Measurements from ENCODE around the gene GIT2. TPM values are rescaled to one million over a fixed set of nuclear protein-coding genes. Genes with fewer than 3 reads are reported as not detected.

Gene GIT2
- total RNA-seq, 4 donors from 2014 or later, result 28.7 to 46.5 (median 36.2) TPM

GRCh38 chr12:109993091-109993490, 3.1 kb downstream of the GIT2 start:
- intact Hi-C loops (cut with DNase I), result no loop called here
- Histone ChIP-seq H3K4me3 (no peak overlapping the region), H3K36me3 (peaks cover 4 to 35% (median 23%) of the 10 kb centered on the region in 4 donors), H3K27ac (replicated peaks in 1 of 4) (no peak overlapping the region), H3K27me3 (no peaks in the 10 kb centered on the region), H3K9me3 (no peaks in the 10 kb centered on the region), H3K4me1 (peaks cover 34 to 64% (median 59%) of the 10 kb centered on the region in 4 donors)
- no peak for DNase-seq (ENCODE audit: extremely low spot score)
- TF ChIP-seq POLR2AphosphoS5 (IDR thresholded peaks at IDR 0.05) (no peak), POLR2A (IDR thresholded peaks at IDR 0.05; ENCODE audit: low read depth) (no peak), EP300 (IDR thresholded peaks at IDR 0.05) (no peak)
- TF ChIP-seq, protein P1, sequence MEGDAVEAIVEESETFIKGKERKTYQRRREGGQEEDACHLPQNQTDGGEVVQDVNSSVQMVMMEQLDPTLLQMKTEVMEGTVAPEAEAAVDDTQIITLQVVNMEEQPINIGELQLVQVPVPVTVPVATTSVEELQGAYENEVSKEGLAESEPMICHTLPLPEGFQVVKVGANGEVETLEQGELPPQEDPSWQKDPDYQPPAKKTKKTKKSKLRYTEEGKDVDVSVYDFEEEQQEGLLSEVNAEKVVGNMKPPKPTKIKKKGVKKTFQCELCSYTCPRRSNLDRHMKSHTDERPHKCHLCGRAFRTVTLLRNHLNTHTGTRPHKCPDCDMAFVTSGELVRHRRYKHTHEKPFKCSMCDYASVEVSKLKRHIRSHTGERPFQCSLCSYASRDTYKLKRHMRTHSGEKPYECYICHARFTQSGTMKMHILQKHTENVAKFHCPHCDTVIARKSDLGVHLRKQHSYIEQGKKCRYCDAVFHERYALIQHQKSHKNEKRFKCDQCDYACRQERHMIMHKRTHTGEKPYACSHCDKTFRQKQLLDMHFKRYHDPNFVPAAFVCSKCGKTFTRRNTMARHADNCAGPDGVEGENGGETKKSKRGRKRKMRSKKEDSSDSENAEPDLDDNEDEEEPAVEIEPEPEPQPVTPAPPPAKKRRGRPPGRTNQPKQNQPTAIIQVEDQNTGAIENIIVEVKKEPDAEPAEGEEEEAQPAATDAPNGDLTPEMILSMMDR (IDR thresholded peaks at IDR 0.05), result no peak
- WGBS, result 71% methylated on average over 2 of the region's 2 CpGs

GRCh38 chr12:109991586-109991985, 4.6 kb downstream of the GIT2 start:
- TF ChIP-seq EP300 (IDR thresholded peaks at IDR 0.05) (no peak), POLR2AphosphoS5 (IDR thresholded peaks at IDR 0.05) (no peak), POLR2A (IDR thresholded peaks at IDR 0.05; ENCODE audit: low read depth) (no peak)
- TF ChIP-seq, protein P1 (IDR thresholded peaks at IDR 0.05), result no peak
- Histone ChIP-seq H3K4me3 (no peak overlapping the region), H3K4me1 (peaks cover 32 to 61% (median 55%) of the 10 kb centered on the region in 4 donors), H3K27me3 (no peaks in the 10 kb centered on the region), H3K9me3 (no peaks in the 10 kb centered on the region), H3K36me3 (peaks cover 7 to 50% (median 36%) of the 10 kb centered on the region in 4 donors), H3K27ac (replicated peaks in 1 of 4) (no peak overlapping the region)
- WGBS, result 97% methylated on average over 5 of the region's 5 CpGs
- DNase-seq (ENCODE audit: extremely low spot score), result no peak
- intact Hi-C loops (cut with DNase I), result no loop called here

DNA sequence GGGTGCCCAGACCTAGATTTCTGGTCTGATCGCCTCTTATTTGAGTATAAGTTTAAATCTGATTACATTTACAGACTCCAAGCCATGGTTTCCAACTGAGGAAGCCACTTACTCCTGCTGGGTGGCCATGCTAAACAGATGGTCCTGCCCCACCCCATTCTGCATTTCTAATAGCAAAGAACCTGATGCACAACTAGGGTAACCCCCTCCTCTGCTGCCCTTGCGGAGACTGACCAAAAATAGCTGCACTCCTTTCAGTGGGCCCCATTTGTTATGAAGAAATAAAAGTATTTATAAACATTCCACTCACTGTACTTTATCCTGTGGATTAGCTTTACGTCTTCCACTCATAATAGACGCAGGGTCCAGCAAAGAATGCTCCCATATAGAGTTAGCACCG, 6.8 kb downstream of the GIT2 start:
- Histone ChIP-seq H3K27ac (replicated peaks in 1 of 4) (peak overlapping the region in 3 of 4 donors; percentile 8 to 41 (median 22)), H3K4me1 (peaks cover 22 to 45% (median 40%) of the 10 kb centered on the region in 4 donors), H3K27me3 (no peaks in the 10 kb centered on the region), H3K9me3 (no peaks in the 10 kb centered on the region), H3K4me3 (no peak overlapping the region), H3K36me3 (peaks cover 13 to 72% (median 57%) of the 10 kb centered on the region in 4 donors)
- no peak for TF ChIP-seq EP300 (IDR thresholded peaks at IDR 0.05)
- TF ChIP-seq, protein P1 (IDR thresholded peaks at IDR 0.05), result no peak
- TF ChIP-seq POLR2AphosphoS5 (IDR thresholded peaks at IDR 0.05), result no peak
- no peak for TF ChIP-seq POLR2A (IDR thresholded peaks at IDR 0.05; ENCODE audit: low read depth)
- WGBS, result 45% methylated on average over 5 of the region's 5 CpGs
- DNase-seq (ENCODE audit: extremely low spot score), result no peak
- intact Hi-C loops (cut with DNase I), result no loop called here

DNA sequence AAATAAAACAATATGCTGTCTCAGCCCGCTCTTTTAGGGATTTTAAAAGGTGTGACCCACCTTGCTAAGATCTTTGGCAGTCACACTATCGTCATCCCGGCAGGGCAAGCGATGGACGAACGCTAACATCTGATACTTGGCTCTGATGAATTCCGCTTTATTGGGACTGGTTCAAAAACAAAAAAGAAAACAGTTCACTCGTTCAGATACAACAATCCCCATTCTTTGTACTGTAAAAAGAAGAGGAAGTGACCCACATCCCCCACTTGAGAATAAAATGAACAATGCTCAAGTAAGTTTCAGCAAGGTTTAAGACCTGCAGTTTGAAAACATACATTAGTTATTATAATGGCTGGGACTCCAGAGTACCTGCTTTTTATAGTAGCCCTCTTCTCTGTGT, 7.3 kb downstream of the GIT2 start:
- intact Hi-C loops (cut with DNase I), result no loop called here
- Histone ChIP-seq H3K9me3 (no peaks in the 10 kb centered on the region), H3K27ac (replicated peaks in 1 of 4) (peak overlapping the region in 3 of 4 donors; percentile 8 to 41 (median 22)), H3K4me1 (peaks cover 17 to 40% (median 36%) of the 10 kb centered on the region in 4 donors), H3K36me3 (peaks cover 15 to 77% (median 61%) of the 10 kb centered on the region in 4 donors), H3K4me3 (no peak overlapping the region), H3K27me3 (no peaks in the 10 kb centered on the region)
- TF ChIP-seq EP300 (IDR thresholded peaks at IDR 0.05), result no peak
- DNase-seq (ENCODE audit: extremely low spot score), result no peak
- 62% methylated on average over 8 of the region's 8 CpGs for WGBS

DNA sequence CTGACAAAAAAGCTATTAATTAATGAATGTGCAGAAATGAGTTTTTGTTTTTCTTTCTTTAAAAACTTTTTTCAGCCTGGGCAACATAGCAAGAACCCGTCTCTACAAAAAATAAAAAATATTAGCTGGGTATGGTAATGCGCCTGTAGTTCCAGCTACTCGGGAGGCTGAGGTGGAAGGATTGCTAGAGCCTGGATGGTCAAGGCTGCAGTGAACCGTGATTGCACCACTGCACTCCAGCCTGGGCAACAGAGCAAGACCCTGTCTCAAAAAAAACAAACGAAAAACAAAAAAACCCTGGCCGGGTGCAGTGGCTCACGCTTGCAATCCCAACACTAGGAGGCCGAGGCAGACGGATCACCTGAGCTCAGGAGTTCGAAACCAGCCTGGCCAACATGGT, 7.9 kb downstream of the GIT2 start:
- WGBS, result 93% methylated on average over 10 of the region's 10 CpGs
- TF ChIP-seq POLR2AphosphoS5 (IDR thresholded peaks at IDR 0.05) (no peak), EP300 (IDR thresholded peaks at IDR 0.05) (no peak), POLR2A (IDR thresholded peaks at IDR 0.05; ENCODE audit: low read depth) (no peak)
- TF ChIP-seq, protein P1 (IDR thresholded peaks at IDR 0.05), result no peak
- Histone ChIP-seq H3K4me1 (peaks cover 12 to 34% (median 29%) of the 10 kb centered on the region in 4 donors), H3K27ac (replicated peaks in 1 of 4) (no peak overlapping the region), H3K4me3 (no peak overlapping the region), H3K27me3 (no peaks in the 10 kb centered on the region), H3K9me3 (no peaks in the 10 kb centered on the region), H3K36me3 (peaks cover 21 to 83% (median 67%) of the 10 kb centered on the region in 4 donors)
- no peak for DNase-seq (ENCODE audit: extremely low spot score)
- intact Hi-C loops (cut with DNase I), result no loop called here

Data from esophagus muscularis mucosa (tissue), 4 donors.